GM18505 (cell line): ENCODE measurements around the gene SORCS2.

Source experiments
- ATAC-seq: cut with Tn5 transposase; IDR thresholded peaks from one replicate; pipeline ENCODE4 v1.9.1; 2021; ENCODE audit not compliant: unreplicated experiment
- POLR2A ChIP-seq: IDR thresholded peaks from 4 replicates; pipeline ENCODE4 v1.6.1; 2011; ENCODE audit warnings: borderline replicate concordance; ENCODE audit not compliant: insufficient read depth, insufficient read length; ENCODE audit errors: extremely low read depth

The SORCS2 gene

GRCh38 chr4:7278071-7278765 is 85.9 kb downstream of the SORCS2 start:
- no peak for ATAC-seq
- no peak for TF ChIP-seq POLR2A

GRCh38 chr4:7278981-7279380 is 86.6 kb downstream of the SORCS2 start:
- TF ChIP-seq POLR2A, result no peak
- ATAC-seq, result no peak

GRCh38 chr4:7279902-7280301 is 87.6 kb downstream of the SORCS2 start:
- no peak for TF ChIP-seq POLR2A
- ATAC-seq, result no peak

GRCh38 chr4:7280926-7281690 is 88.8 kb downstream of the SORCS2 start:
- ATAC-seq, result no peak
- no peak for TF ChIP-seq POLR2A

GRCh38 chr4:7281691-7282665 is 89.6 kb downstream of the SORCS2 start:
- no peak for TF ChIP-seq POLR2A

GRCh38 chr4:7282786-7283440 is 90.6 kb downstream of the SORCS2 start:
- no peak for TF ChIP-seq POLR2A
- ATAC-seq, result no peak

More at GRCh38 chr4:7281691-7282665, 89.6 kb downstream of the SORCS2 start:
- ATAC-seq, result no peak

- no peak for ATAC-seq
- no peak for TF ChIP-seq POLR2A
Measured at GRCh38 chr4:7285244-7286094, 93.1 kb downstream of the SORCS2 start.

- no peak for TF ChIP-seq POLR2A
- ATAC-seq, result no peak
Measured at GRCh38 chr4:7286170-7286569, 93.8 kb downstream of the SORCS2 start.

GRCh38 chr4:7286798-7287197 is 94.5 kb downstream of the SORCS2 start:
- ATAC-seq, result no peak

GRCh38 chr4:7287274-7287917 is 95.1 kb downstream of the SORCS2 start:
- TF ChIP-seq POLR2A, result no peak
- no peak for ATAC-seq

More at GRCh38 chr4:7286798-7287197, 94.5 kb downstream of the SORCS2 start:
- TF ChIP-seq POLR2A, result no peak

- no peak for ATAC-seq
- TF ChIP-seq POLR2A, result no peak
Measured at GRCh38 chr4:7287918-7288280, 95.6 kb downstream of the SORCS2 start.
